Measurements from ENCODE around the gene PTPRR.

Gene PTPRR

DNA sequence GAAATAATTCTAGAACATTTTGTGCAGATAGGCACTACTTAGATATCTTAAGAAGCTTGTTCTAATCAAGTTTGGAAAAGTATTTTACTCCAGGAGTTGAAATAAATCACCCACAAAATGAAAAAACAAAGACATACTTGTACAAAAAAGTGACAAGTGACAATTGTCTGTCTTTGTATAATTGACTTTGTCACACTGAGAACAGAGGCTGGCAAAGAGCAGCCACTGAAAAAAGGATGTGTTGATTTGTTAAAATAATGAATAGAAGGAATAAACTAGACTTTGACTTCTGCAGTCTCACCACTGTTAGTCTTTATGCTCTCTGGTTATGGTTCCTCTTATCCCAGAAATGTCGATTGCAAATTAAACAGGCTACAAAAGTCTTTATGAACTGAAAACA is 77.6 kb downstream of the PTPRR start:
- H3K4me1 ChIP-seq (ENCODE audit: control insufficient read depth in 2 of 2, insufficient read depth in 2 of 2, low read length in 2 of 2): no peaks in the 10 kb centered on the region

DNA sequence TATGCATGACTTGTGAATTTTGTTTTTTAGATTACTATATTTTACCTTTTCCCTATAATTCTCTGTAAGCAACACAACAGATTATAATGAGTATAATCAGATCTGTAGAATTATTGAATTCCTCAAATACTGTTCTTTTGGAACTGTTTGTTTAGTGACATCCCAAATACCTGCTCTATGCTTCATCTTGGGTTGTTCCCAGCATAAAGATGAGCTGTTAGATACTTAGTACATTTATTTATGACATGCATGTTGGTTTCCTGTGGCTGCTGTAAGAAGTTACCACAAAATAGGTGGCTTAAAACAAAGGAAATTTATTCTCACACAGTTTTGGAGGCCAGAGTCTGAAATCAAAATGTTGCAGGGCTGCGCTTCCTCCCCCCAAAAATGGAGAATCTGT is 78.4 kb downstream of the PTPRR start:
- Histone ChIP-seq H3K9me3 (ENCODE audit: control insufficient read depth in 2 of 2, low read length in 2 of 2) (no peaks in the 10 kb centered on the region), H3K36me3 (ENCODE audit: control insufficient read depth in 2 of 2, insufficient read depth in 2 of 2, low read length in 2 of 2) (no peaks in the 10 kb centered on the region)

More for the DNA sequence above, 77.6 kb downstream of the PTPRR start:
- H3K9me3 ChIP-seq (ENCODE audit: control insufficient read depth in 2 of 2, low read length in 2 of 2): no peaks in the 10 kb centered on the region
- no peak overlapping the region for H3K4me3 ChIP-seq (ENCODE audit: low read length in 2 of 2)
- no peak overlapping the region for H3K9ac ChIP-seq (ENCODE audit: low read depth in 1 of 2, low read length in 2 of 2)
- no peaks in the 10 kb centered on the region for H3K27me3 ChIP-seq (ENCODE audit: control insufficient read depth in 2 of 2, insufficient read depth in 2 of 2, low read length in 2 of 2)
- no peak overlapping the region for H3K27ac ChIP-seq (ENCODE audit: low read depth in 2 of 2, low read length in 2 of 2)
- no peaks in the 10 kb centered on the region for H3K36me3 ChIP-seq (ENCODE audit: control insufficient read depth in 2 of 2, insufficient read depth in 2 of 2, low read length in 2 of 2)

DNA sequence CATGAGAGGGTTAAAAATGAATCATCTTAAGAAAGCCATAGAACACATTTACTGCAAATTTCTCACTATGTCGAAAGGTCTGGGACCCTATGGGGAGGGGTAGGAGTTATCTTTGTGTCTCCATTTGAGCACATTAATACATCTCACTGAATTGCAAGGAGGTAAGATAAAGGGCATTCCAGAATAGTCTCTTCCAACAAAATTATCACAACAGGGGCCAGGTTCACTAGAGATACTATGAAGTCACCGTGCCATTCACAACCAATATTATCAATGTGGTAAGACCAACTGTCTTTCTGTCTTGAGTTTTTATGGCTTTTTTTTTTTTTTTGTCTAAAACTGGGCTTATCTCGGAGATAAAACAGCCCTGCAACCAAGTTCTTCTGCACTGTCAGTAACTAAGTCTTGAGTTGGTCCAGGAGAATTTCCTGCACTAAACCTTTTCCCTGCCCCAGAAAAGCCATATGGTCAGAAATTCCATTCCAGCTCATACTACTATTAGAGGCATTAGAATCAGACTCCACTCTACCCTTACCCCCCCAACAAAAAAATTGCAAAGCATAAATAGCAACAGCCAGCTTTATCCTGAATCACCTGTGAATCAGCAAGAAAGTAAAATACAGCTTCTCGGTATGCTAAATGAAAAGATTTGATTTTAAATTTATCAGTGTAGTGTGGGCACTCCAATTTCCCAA is 79.7 kb downstream of the PTPRR start:
- Histone ChIP-seq H3K4me3 (ENCODE audit: low read length in 2 of 2) (no peak overlapping the region), H3K9ac (ENCODE audit: low read depth in 1 of 2, low read length in 2 of 2) (no peak overlapping the region), H3K4me1 (ENCODE audit: control insufficient read depth in 2 of 2, insufficient read depth in 2 of 2, low read length in 2 of 2) (no peaks in the 10 kb centered on the region), H3K27me3 (ENCODE audit: control insufficient read depth in 2 of 2, insufficient read depth in 2 of 2, low read length in 2 of 2) (no peaks in the 10 kb centered on the region), H3K9me3 (ENCODE audit: control insufficient read depth in 2 of 2, low read length in 2 of 2) (no peaks in the 10 kb centered on the region), H3K36me3 (ENCODE audit: control insufficient read depth in 2 of 2, insufficient read depth in 2 of 2, low read length in 2 of 2) (no peaks in the 10 kb centered on the region), H3K27ac (ENCODE audit: low read depth in 2 of 2, low read length in 2 of 2) (no peak overlapping the region)

More for the DNA sequence above, 78.4 kb downstream of the PTPRR start:
- no peak overlapping the region for H3K9ac ChIP-seq (ENCODE audit: low read depth in 1 of 2, low read length in 2 of 2)
- H3K4me3 ChIP-seq (ENCODE audit: low read length in 2 of 2): no peak overlapping the region
- no peak overlapping the region for H3K27ac ChIP-seq (ENCODE audit: low read depth in 2 of 2, low read length in 2 of 2)
- H3K4me1 ChIP-seq (ENCODE audit: control insufficient read depth in 2 of 2, insufficient read depth in 2 of 2, low read length in 2 of 2): no peaks in the 10 kb centered on the region
- H3K27me3 ChIP-seq (ENCODE audit: control insufficient read depth in 2 of 2, insufficient read depth in 2 of 2, low read length in 2 of 2): no peaks in the 10 kb centered on the region

DNA sequence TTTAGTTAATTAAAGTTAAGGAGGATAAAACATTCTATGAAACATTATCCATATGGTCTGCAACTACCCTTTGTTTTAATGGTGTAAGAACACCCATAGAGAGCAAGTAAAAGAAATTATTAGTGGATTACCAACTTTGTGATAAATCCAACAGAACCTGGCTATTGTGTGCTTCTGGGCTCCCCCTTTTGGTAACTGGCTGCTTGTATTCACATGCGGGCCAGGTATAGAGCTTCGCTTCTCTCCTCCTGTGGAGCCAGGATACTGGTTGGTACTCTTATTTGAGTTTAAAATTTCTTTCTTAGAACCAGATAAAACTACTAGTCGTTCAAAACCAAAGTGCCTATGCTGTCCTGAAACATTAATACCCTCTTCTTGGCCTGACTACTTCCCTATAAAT is 81.0 kb downstream of the PTPRR start:
- no peak overlapping the region for H3K4me3 ChIP-seq (ENCODE audit: low read length in 2 of 2)
- no peak overlapping the region for H3K27ac ChIP-seq (ENCODE audit: low read depth in 2 of 2, low read length in 2 of 2)
- no peak overlapping the region for H3K9ac ChIP-seq (ENCODE audit: low read depth in 1 of 2, low read length in 2 of 2)

DNA sequence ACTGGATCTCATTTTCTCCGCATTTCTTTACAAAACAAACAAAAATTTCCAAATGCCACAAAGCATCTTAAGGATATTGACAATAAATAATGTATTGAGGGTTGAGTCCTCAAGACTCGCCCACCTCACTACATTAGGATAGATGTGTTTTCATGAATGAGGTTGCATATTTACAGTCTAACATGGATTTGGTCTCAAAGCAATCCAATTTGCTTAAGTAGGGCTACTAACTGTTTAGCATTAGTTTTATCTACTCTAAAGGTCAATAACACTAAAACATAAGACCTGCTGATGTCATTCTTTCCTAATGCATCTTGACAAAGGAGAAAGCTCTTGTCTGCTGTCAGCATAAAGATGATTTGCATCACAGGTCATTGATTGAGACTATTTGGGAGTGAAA is 82.4 kb downstream of the PTPRR start:
- no peak overlapping the region for H3K4me3 ChIP-seq (ENCODE audit: low read length in 2 of 2)
- H3K27me3 ChIP-seq (ENCODE audit: control insufficient read depth in 2 of 2, insufficient read depth in 2 of 2, low read length in 2 of 2): no peaks in the 10 kb centered on the region
- no peaks in the 10 kb centered on the region for H3K9me3 ChIP-seq (ENCODE audit: control insufficient read depth in 2 of 2, low read length in 2 of 2)
- H3K4me1 ChIP-seq (ENCODE audit: control insufficient read depth in 2 of 2, insufficient read depth in 2 of 2, low read length in 2 of 2): no peaks in the 10 kb centered on the region
- no peaks in the 10 kb centered on the region for H3K36me3 ChIP-seq (ENCODE audit: control insufficient read depth in 2 of 2, insufficient read depth in 2 of 2, low read length in 2 of 2)
- no peak overlapping the region for H3K9ac ChIP-seq (ENCODE audit: low read depth in 1 of 2, low read length in 2 of 2)
- H3K27ac ChIP-seq (ENCODE audit: low read depth in 2 of 2, low read length in 2 of 2): no peak overlapping the region

More for the DNA sequence above, 81.0 kb downstream of the PTPRR start:
- H3K36me3 ChIP-seq (ENCODE audit: control insufficient read depth in 2 of 2, insufficient read depth in 2 of 2, low read length in 2 of 2): no peaks in the 10 kb centered on the region
- no peaks in the 10 kb centered on the region for H3K4me1 ChIP-seq (ENCODE audit: control insufficient read depth in 2 of 2, insufficient read depth in 2 of 2, low read length in 2 of 2)
- H3K27me3 ChIP-seq (ENCODE audit: control insufficient read depth in 2 of 2, insufficient read depth in 2 of 2, low read length in 2 of 2): no peaks in the 10 kb centered on the region
- no peaks in the 10 kb centered on the region for H3K9me3 ChIP-seq (ENCODE audit: control insufficient read depth in 2 of 2, low read length in 2 of 2)

DNA sequence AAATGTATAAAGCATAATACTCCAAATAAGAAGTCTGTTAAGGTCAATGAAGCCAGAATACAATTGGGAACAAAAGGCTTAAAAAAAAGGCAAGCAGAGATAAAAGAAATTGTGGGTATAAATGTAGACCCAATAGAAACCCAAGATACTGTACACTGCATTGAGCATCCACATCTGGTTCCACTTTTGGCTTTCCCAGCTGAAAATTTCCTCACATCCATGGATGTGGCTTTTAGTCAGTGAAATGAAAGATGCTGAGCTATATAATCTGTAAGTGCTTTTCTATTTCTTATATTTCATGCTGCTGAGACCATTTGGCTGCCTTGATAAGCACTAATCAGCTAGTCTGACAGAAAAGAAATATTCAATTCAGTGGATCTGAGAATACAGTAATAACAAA is 83.5 kb downstream of the PTPRR start:
- Histone ChIP-seq H3K27ac (ENCODE audit: low read depth in 2 of 2, low read length in 2 of 2) (no peak overlapping the region), H3K4me3 (ENCODE audit: low read length in 2 of 2) (no peak overlapping the region), H3K9me3 (ENCODE audit: control insufficient read depth in 2 of 2, low read length in 2 of 2) (no peaks in the 10 kb centered on the region), H3K36me3 (ENCODE audit: control insufficient read depth in 2 of 2, insufficient read depth in 2 of 2, low read length in 2 of 2) (no peaks in the 10 kb centered on the region), H3K9ac (ENCODE audit: low read depth in 1 of 2, low read length in 2 of 2) (no peak overlapping the region), H3K27me3 (ENCODE audit: control insufficient read depth in 2 of 2, insufficient read depth in 2 of 2, low read length in 2 of 2) (no peaks in the 10 kb centered on the region), H3K4me1 (ENCODE audit: control insufficient read depth in 2 of 2, insufficient read depth in 2 of 2, low read length in 2 of 2) (peaks cover 0 to under 1% of the 10 kb centered on the region in 2 donors)

DNA sequence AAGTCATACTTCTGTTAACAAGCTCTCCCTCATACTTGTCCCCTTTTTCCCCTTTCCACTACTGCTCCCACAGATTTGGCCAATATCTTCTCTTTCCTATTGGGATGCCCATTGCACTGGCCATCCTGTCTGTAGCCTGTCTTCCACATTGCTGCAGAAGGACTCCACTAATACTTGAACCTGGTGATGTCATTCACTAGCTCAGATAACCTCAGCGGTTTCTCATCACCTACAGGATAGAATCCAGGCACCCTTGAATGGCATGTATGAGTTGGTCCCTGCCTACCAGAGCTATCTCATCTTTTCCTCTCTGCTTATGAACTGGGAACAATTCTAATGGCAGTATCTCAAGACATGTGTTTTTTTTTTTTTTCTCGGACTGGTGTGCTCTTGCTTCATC is 84.6 kb downstream of the PTPRR start:
- H3K27ac ChIP-seq (ENCODE audit: low read depth in 2 of 2, low read length in 2 of 2): no peak overlapping the region
- H3K4me3 ChIP-seq (ENCODE audit: low read length in 2 of 2): no peak overlapping the region
- H3K9ac ChIP-seq (ENCODE audit: low read depth in 1 of 2, low read length in 2 of 2): no peak overlapping the region
- H3K9me3 ChIP-seq (ENCODE audit: control insufficient read depth in 2 of 2, low read length in 2 of 2): no peaks in the 10 kb centered on the region
- no peaks in the 10 kb centered on the region for H3K36me3 ChIP-seq (ENCODE audit: control insufficient read depth in 2 of 2, insufficient read depth in 2 of 2, low read length in 2 of 2)
- H3K4me1 ChIP-seq (ENCODE audit: control insufficient read depth in 2 of 2, insufficient read depth in 2 of 2, low read length in 2 of 2): peaks cover 0 to 9% of the 10 kb centered on the region in 2 donors
- H3K27me3 ChIP-seq (ENCODE audit: control insufficient read depth in 2 of 2, insufficient read depth in 2 of 2, low read length in 2 of 2): no peaks in the 10 kb centered on the region

DNA sequence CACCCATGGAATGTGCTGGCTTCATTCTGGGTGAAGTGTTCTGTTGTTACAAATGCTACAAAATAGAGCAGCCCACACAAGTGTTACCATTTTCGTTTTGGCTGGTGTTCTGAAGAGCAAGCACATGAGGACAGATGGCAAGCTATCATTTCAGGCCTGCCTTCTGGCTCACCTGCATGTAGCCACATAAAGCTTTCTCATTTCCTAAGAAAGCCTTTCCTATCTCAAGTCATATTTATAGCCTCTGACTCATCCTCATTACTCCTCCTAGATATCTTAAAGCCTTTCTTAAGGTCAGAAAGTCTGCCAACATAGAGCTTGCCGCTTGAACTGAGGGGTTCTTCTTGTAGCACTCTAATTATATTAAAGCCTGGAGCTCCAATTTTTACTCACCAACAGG is 89.0 kb downstream of the PTPRR start:
- Histone ChIP-seq H3K4me3 (ENCODE audit: low read length in 2 of 2) (no peak overlapping the region), H3K27ac (ENCODE audit: low read depth in 2 of 2, low read length in 2 of 2) (peak overlapping the region; percentile 38 to 77), H3K9ac (ENCODE audit: low read depth in 1 of 2, low read length in 2 of 2) (no peak overlapping the region), H3K4me1 (ENCODE audit: control insufficient read depth in 2 of 2, insufficient read depth in 2 of 2, low read length in 2 of 2) (peaks cover 0 to 21% of the 10 kb centered on the region in 2 donors), H3K36me3 (ENCODE audit: control insufficient read depth in 2 of 2, insufficient read depth in 2 of 2, low read length in 2 of 2) (peaks cover 0 to 2% of the 10 kb centered on the region in 2 donors), H3K9me3 (ENCODE audit: control insufficient read depth in 2 of 2, low read length in 2 of 2) (no peaks in the 10 kb centered on the region), H3K27me3 (ENCODE audit: control insufficient read depth in 2 of 2, insufficient read depth in 2 of 2, low read length in 2 of 2) (no peaks in the 10 kb centered on the region)

DNA sequence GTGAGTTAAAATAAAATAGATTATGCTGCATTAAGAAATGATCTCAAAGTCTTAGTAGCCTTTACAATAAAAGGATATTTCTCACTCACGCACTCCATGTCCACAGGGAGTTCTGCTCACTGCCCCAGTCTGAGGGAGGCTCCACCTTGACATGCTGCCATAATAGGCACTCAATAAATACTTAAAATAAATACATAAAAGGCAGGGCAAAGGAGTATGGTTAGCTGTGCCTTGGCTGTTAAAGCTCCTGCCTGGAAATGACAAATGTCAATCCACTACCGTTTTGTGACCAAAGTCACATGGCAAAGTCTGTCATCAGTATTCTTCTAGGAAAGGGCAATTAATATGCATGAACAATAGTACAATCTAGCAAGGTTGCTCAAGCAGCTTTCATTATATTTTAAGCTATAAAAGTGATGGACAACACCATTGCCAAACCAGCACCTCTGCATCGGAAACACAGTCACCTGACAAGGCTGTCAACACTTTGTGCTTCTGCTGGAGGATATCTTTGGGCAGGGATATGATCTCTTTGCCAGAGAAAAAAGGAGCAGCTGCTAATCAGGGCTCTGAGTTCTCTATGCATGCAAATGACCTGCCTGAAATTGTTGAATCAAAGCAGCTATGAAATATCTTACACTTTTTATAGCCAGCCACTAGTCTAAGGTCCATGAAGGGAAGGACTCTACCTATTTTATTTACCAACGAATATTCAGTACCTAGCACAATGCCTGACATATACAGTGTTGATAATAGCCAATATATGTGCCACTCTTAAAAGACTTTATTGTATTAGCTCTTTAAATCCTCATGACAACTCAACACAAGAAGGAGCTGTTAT is 90.1 kb downstream of the PTPRR start:
- no peaks in the 10 kb centered on the region for H3K9me3 ChIP-seq (ENCODE audit: control insufficient read depth in 2 of 2, low read length in 2 of 2)
- H3K9ac ChIP-seq (ENCODE audit: low read depth in 1 of 2, low read length in 2 of 2): no peak overlapping the region
- peaks cover 0 to 2% of the 10 kb centered on the region in 2 donors for H3K36me3 ChIP-seq (ENCODE audit: control insufficient read depth in 2 of 2, insufficient read depth in 2 of 2, low read length in 2 of 2)
- H3K27me3 ChIP-seq (ENCODE audit: control insufficient read depth in 2 of 2, insufficient read depth in 2 of 2, low read length in 2 of 2): no peaks in the 10 kb centered on the region
- peaks cover 0 to 21% of the 10 kb centered on the region in 2 donors for H3K4me1 ChIP-seq (ENCODE audit: control insufficient read depth in 2 of 2, insufficient read depth in 2 of 2, low read length in 2 of 2)
- H3K27ac ChIP-seq (ENCODE audit: low read depth in 2 of 2, low read length in 2 of 2): peak overlapping the region; percentile 38 to 77
- no peak overlapping the region for H3K4me3 ChIP-seq (ENCODE audit: low read length in 2 of 2)

DNA sequence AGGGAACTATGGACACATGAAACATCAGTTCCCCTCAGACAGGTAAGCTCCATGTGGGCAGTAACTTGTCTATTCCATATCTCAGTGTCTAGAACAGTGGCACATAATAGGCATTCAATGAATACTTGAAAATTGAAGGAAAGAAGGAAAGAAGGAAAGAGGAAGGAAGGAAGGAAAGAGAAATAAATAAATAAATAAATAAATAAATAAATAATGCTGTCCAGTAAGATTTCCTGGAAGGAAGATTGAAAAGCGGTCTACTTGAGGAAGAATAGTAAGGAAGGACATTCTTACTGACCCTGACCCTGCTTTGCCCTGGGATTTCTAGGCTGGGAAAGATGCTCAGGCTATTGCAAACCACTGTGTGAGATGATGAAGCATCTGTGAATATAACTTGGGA is 91.5 kb downstream of the PTPRR start:
- H3K27me3 ChIP-seq (ENCODE audit: control insufficient read depth in 2 of 2, insufficient read depth in 2 of 2, low read length in 2 of 2): no peaks in the 10 kb centered on the region
- no peaks in the 10 kb centered on the region for H3K9me3 ChIP-seq (ENCODE audit: control insufficient read depth in 2 of 2, low read length in 2 of 2)
- no peak overlapping the region for H3K27ac ChIP-seq (ENCODE audit: low read depth in 2 of 2, low read length in 2 of 2)
- no peak overlapping the region for H3K9ac ChIP-seq (ENCODE audit: low read depth in 1 of 2, low read length in 2 of 2)
- H3K4me3 ChIP-seq (ENCODE audit: low read length in 2 of 2): no peak overlapping the region
- H3K36me3 ChIP-seq (ENCODE audit: control insufficient read depth in 2 of 2, insufficient read depth in 2 of 2, low read length in 2 of 2): peaks cover 0 to 2% of the 10 kb centered on the region in 2 donors
- peaks cover 0 to 21% of the 10 kb centered on the region in 2 donors for H3K4me1 ChIP-seq (ENCODE audit: control insufficient read depth in 2 of 2, insufficient read depth in 2 of 2, low read length in 2 of 2)
